H1 (cell line): ENCODE results near the gene SIM2. TPM values are rescaled to one million over a fixed set of nuclear protein-coding genes. Genes with fewer than 3 reads are reported as not detected.

ENCODE experiments used
- ASH2L ChIP-seq: fragments of 200-600, 300-600 bp; sonication (generic); IDR thresholded peaks from one replicate; pipeline ENCODE4 v1.7.1; 2017; ENCODE audit warnings: low read length
- CHD7 ChIP-seq: fragments of 300-600 bp; sonication (generic); IDR thresholded peaks from 2 replicates; pipeline ENCODE4 v1.7.1; 2012; ENCODE audit warnings: low read length, moderate library complexity, mild to moderate bottlenecking, inconsistent platforms; ENCODE audit not compliant: insufficient replicate concordance
- HDAC6 ChIP-seq: IDR thresholded peaks from one replicate; pipeline ENCODE4 v1.7.1; 2012; ENCODE audit warnings: low read depth, mild to moderate bottlenecking, inconsistent platforms, low read length, moderate library complexity
- NANOG ChIP-seq: IDR thresholded peaks from 2 replicates; pipeline ENCODE4 v1.6.1; 2011; ENCODE audit warnings: low read length, low read depth, mild to moderate bottlenecking, inconsistent platforms; ENCODE audit not compliant: insufficient read depth, poor library complexity, severe bottlenecking
- PHF8 ChIP-seq: fragments of 200-600 bp; sonication (generic); conservative IDR thresholded peaks from 2 replicates; pipeline ENCODE4 v1.7.1; 2012; ENCODE audit warnings: low read depth, mild to moderate bottlenecking, inconsistent platforms, low read length, moderate library complexity
- SIRT6 ChIP-seq: IDR thresholded peaks from one replicate; pipeline ENCODE4 v1.7.1; 2012; ENCODE audit warnings: low read length, inconsistent platforms
- TBP ChIP-seq: IDR thresholded peaks from 2 replicates; pipeline ENCODE4 v1.6.1; 2011; ENCODE audit warnings: low read depth, low read length, improper control_type of control experiment
- polyA plus RNA-seq, 7 experiments: library from polyadenylated mRNA; depleted of rRNA in 3 of 7; stranded (reverse) in 5 of 7; unstranded in 2 of 7; fragments of >200 nt in 5 of 7; fragments of 200-250 nt in 2 of 7; gene quantifications; 1 replicate in 5 of 7; 2 replicates in 1 of 7; 4 replicates in 1 of 7; pipeline versions ENCODE4 v1.2.1 to v1.2.3, GENCODE V29; 2011 to 2013; ENCODE audit warnings: missing spikeins in 2 of 7, mixed read lengths in 2 of 7
- total RNA-seq: library from RNA; stranded (reverse); fragmentation: NEBNext Ultra II Directional; extraction: Animal tissue kit (Norgen Biotek cat#: 25700); gene quantifications from 2 replicates; pipeline ENCODE4 v1.2.1, GENCODE V29; 2021

SIM2 gene
- total and polyA plus RNA-seq, 2 of the 8 experiments (the other 6 are each of a cell fraction or from before 2014, with no cell fraction given): 0.05 to 0.26 TPM

GRCh38 chr21:36747815-36748383 is 49.0 kb downstream of the SIM2 start (continued):
- TF ChIP-seq CHD7 (no peak), NANOG (no peak), SIRT6 (no peak), ASH2L (no peak), PHF8 (peak; percentile 33; the same call in 1 of the 2 replicates), TBP (no peak), HDAC6 (no peak)
